ENCODE data around the gene BIN1. TPM values are rescaled to one million over a fixed set of nuclear protein-coding genes. Genes with fewer than 3 reads are reported as not detected.

The BIN1 gene
- polyA plus RNA-seq, 1 donor from 2014 or later: 61.9 TPM

DNA sequence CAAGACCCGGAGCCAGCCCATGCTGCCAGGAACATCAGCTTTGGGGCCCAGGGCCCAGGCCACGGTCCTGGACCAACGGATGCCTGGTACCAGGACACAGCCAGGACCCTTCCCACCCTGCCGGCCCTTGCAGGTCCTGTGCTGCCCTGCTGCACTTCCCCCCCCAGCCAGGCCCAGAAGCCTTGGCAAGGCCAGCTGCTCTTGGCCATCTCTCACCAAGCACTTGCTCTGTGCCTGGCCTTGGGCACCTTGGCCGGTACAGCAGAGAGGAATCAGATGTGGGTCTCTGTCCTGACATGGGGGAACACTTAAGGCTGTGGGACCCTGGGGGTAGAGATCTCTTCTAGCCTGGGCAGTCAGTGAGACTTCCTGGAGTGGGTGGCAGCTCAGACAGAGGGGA is 28.9 kb downstream of the BIN1 start:
- H3K79me2 ChIP-seq (replicated peaks; ENCODE audit: insufficient read depth, low read length): no peaks in the 10 kb centered on the region
- no peaks in the 10 kb centered on the region for H4K20me1 ChIP-seq (ENCODE audit: insufficient read depth)
- H2AFZ ChIP-seq (ENCODE audit: low read depth, low read length): no peak overlapping the region
- TF ChIP-seq MXI1 (conservative IDR thresholded peaks at IDR 0.05; ENCODE audit: poor library complexity, severe bottlenecking): no peak
- TF ChIP-seq POLR2AphosphoS5 (IDR thresholded peaks at IDR 0.05): no peak
- TF ChIP-seq SMC3 (conservative IDR thresholded peaks at IDR 0.05; ENCODE audit: poor library complexity): no peak
- TF ChIP-seq TAF1 (IDR thresholded peaks at IDR 0.05; ENCODE audit: low read depth): no peak
- TF ChIP-seq, protein P1, sequence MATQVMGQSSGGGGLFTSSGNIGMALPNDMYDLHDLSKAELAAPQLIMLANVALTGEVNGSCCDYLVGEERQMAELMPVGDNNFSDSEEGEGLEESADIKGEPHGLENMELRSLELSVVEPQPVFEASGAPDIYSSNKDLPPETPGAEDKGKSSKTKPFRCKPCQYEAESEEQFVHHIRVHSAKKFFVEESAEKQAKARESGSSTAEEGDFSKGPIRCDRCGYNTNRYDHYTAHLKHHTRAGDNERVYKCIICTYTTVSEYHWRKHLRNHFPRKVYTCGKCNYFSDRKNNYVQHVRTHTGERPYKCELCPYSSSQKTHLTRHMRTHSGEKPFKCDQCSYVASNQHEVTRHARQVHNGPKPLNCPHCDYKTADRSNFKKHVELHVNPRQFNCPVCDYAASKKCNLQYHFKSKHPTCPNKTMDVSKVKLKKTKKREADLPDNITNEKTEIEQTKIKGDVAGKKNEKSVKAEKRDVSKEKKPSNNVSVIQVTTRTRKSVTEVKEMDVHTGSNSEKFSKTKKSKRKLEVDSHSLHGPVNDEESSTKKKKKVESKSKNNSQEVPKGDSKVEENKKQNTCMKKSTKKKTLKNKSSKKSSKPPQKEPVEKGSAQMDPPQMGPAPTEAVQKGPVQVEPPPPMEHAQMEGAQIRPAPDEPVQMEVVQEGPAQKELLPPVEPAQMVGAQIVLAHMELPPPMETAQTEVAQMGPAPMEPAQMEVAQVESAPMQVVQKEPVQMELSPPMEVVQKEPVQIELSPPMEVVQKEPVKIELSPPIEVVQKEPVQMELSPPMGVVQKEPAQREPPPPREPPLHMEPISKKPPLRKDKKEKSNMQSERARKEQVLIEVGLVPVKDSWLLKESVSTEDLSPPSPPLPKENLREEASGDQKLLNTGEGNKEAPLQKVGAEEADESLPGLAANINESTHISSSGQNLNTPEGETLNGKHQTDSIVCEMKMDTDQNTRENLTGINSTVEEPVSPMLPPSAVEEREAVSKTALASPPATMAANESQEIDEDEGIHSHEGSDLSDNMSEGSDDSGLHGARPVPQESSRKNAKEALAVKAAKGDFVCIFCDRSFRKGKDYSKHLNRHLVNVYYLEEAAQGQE (IDR thresholded peaks at IDR 0.05; ENCODE audit: borderline replicate concordance): no peak
- TF ChIP-seq EZH2 (IDR thresholded peaks at IDR 0.05; ENCODE audit: borderline replicate concordance, insufficient read depth, low read length, poor library complexity, severe bottlenecking): no peak
- no peak for TF ChIP-seq RAD21 (conservative IDR thresholded peaks at IDR 0.05)
- TF ChIP-seq EP300 (conservative IDR thresholded peaks at IDR 0.05; ENCODE audit: poor library complexity, severe bottlenecking): no peak
- TF ChIP-seq, protein P2, sequence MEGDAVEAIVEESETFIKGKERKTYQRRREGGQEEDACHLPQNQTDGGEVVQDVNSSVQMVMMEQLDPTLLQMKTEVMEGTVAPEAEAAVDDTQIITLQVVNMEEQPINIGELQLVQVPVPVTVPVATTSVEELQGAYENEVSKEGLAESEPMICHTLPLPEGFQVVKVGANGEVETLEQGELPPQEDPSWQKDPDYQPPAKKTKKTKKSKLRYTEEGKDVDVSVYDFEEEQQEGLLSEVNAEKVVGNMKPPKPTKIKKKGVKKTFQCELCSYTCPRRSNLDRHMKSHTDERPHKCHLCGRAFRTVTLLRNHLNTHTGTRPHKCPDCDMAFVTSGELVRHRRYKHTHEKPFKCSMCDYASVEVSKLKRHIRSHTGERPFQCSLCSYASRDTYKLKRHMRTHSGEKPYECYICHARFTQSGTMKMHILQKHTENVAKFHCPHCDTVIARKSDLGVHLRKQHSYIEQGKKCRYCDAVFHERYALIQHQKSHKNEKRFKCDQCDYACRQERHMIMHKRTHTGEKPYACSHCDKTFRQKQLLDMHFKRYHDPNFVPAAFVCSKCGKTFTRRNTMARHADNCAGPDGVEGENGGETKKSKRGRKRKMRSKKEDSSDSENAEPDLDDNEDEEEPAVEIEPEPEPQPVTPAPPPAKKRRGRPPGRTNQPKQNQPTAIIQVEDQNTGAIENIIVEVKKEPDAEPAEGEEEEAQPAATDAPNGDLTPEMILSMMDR (IDR thresholded peaks at IDR 0.05; ENCODE audit: poor library complexity, severe bottlenecking): no peak
- H3K27ac ChIP-seq (ENCODE audit: low read length): no peak overlapping the region
- H3K4me3 ChIP-seq (ENCODE audit: low read length): no peak overlapping the region
- H3K27me3 ChIP-seq (ENCODE audit: insufficient read depth, low read depth, low read length): no peaks in the 10 kb centered on the region
- H3K36me3 ChIP-seq (ENCODE audit: insufficient read depth, low read length): no peaks in the 10 kb centered on the region
- no peaks in the 10 kb centered on the region for H3F3A ChIP-seq (ENCODE audit: insufficient read depth, low read length, poor library complexity, severe bottlenecking)
- H3K9me2 ChIP-seq (ENCODE audit: insufficient read depth, low read length): no peaks in the 10 kb centered on the region
- H3K9ac ChIP-seq (ENCODE audit: low read length): no peak overlapping the region
- H3K9me3 ChIP-seq (ENCODE audit: low read length): no peaks in the 10 kb centered on the region
- H3K4me2 ChIP-seq (ENCODE audit: low read length): no peak overlapping the region

DNA sequence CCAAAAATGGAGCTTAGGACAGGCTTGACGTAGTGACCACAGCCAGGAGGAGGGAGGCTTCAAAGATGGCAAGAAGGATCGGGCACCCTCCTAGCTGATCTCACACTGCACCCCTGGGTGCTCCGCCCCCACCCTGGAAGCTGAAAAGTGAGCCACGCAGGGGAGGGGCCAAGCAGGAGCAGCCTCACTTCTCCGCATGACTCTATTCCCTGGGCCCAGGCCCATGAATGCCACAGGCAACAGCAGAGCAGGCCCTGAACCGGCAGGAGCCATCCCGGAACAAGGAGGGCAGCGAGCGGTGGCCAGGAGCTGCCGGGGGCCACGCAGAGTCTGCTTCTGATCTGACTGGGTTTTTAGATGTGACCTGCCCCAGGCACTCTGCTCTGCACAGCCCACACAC is 30.0 kb downstream of the BIN1 start:
- no peaks in the 10 kb centered on the region for H4K20me1 ChIP-seq (ENCODE audit: insufficient read depth)

More for the DNA sequence above, 30.0 kb downstream of the BIN1 start:
- Histone ChIP-seq H3K4me2 (ENCODE audit: low read length) (no peak overlapping the region), H2AFZ (ENCODE audit: low read depth, low read length) (no peak overlapping the region), H3K27me3 (ENCODE audit: insufficient read depth, low read depth, low read length) (no peaks in the 10 kb centered on the region), H3F3A (ENCODE audit: insufficient read depth, low read length, poor library complexity, severe bottlenecking) (no peaks in the 10 kb centered on the region), H3K9me2 (ENCODE audit: insufficient read depth, low read length) (no peaks in the 10 kb centered on the region), H3K4me3 (ENCODE audit: low read length) (no peak overlapping the region), H3K79me2 (replicated peaks; ENCODE audit: insufficient read depth, low read length) (no peaks in the 10 kb centered on the region), H3K9me3 (ENCODE audit: low read length) (no peaks in the 10 kb centered on the region), H3K9ac (ENCODE audit: low read length) (no peak overlapping the region), H3K36me3 (ENCODE audit: insufficient read depth, low read length) (no peaks in the 10 kb centered on the region), H3K27ac (ENCODE audit: low read length) (no peak overlapping the region)
- TF ChIP-seq, protein P1 (IDR thresholded peaks at IDR 0.05; ENCODE audit: borderline replicate concordance): no peak
- TF ChIP-seq MXI1 (conservative IDR thresholded peaks at IDR 0.05; ENCODE audit: poor library complexity, severe bottlenecking) (no peak), RAD21 (conservative IDR thresholded peaks at IDR 0.05) (no peak), SMC3 (conservative IDR thresholded peaks at IDR 0.05; ENCODE audit: poor library complexity) (no peak), EP300 (conservative IDR thresholded peaks at IDR 0.05; ENCODE audit: poor library complexity, severe bottlenecking) (no peak), TAF1 (IDR thresholded peaks at IDR 0.05; ENCODE audit: low read depth) (no peak), POLR2AphosphoS5 (IDR thresholded peaks at IDR 0.05) (no peak), EZH2 (IDR thresholded peaks at IDR 0.05; ENCODE audit: borderline replicate concordance, insufficient read depth, low read length, poor library complexity, severe bottlenecking) (no peak)
- TF ChIP-seq, protein P2 (IDR thresholded peaks at IDR 0.05; ENCODE audit: poor library complexity, severe bottlenecking): no peak
